ENCODE results near the gene COA8. TPM values are rescaled to one million over a fixed set of nuclear protein-coding genes. Genes with fewer than 3 reads are reported as not detected.

COA8 gene
- total and polyA plus RNA-seq, 2 donors (not counting 3 experiments of a cell fraction or from before 2014, with no cell fraction given): 19.1 to 46.4 TPM

GRCh38 chr14:103520269-103520656, 42.5 kb upstream of the COA8 start:
- no peak for DNase-seq (ENCODE audit: low read depth, low spot score)
- no peak for FAIRE-seq
- Histone ChIP-seq H3K27ac (ENCODE audit: insufficient read depth, low read depth, low read length) (no peak overlapping the region), H3K9me3 (replicated peaks; ENCODE audit: control insufficient read depth, insufficient read depth, low read length) (no peaks in the 10 kb centered on the region), H3K9ac (replicated peaks; ENCODE audit: extremely low read depth, insufficient read depth, low read length) (no peak overlapping the region), H3K4me1 (ENCODE audit: control insufficient read depth, extremely low read depth, insufficient read depth, low read length) (peaks cover 14% of the 10 kb centered on the region), H3K4me3 (replicated peaks in 1 of 3; ENCODE audit: insufficient read depth in 1 of 3, low read depth in 1 of 3, low read length in 3 of 3) (no peak overlapping the region), H3K9me1 (replicated peaks; ENCODE audit: control insufficient read depth, extremely low read depth, insufficient read depth, low read length) (no peaks in the 10 kb centered on the region), H3K27me3 (ENCODE audit: control insufficient read depth in 2 of 2, insufficient read depth in 2 of 2, low read length in 2 of 2) (peaks cover 19 to 34% of the 10 kb centered on the region in 2 experiments), H3K79me2 (ENCODE audit: control insufficient read depth, insufficient read depth, low read length) (no peaks in the 10 kb centered on the region), H2AFZ (ENCODE audit: low read depth, low read length) (no peak overlapping the region), H3K36me3 (ENCODE audit: control insufficient read depth in 2 of 2, extremely low read depth in 1 of 2, insufficient read depth in 2 of 2, low read length in 2 of 2) (no peaks in the 10 kb centered on the region), H3K4me2 (ENCODE audit: insufficient read depth, low read length) (no peak overlapping the region), H4K20me1 (replicated peaks; ENCODE audit: control insufficient read depth, extremely low read depth, insufficient read depth, low read length) (no peaks in the 10 kb centered on the region)
- no peak for TF ChIP-seq JUN (IDR thresholded peaks at IDR 0.05; ENCODE audit: borderline replicate concordance, insufficient read depth, insufficient read length, low read depth)
- TF ChIP-seq MAX (IDR thresholded peaks at IDR 0.05; ENCODE audit: insufficient read depth, insufficient read length): no peak
- no peak for TF ChIP-seq EZH2 (IDR thresholded peaks at IDR 0.05; ENCODE audit: borderline replicate concordance, low read depth, low read length, severe bottlenecking)
- no peak for TF ChIP-seq FOS (IDR thresholded peaks at IDR 0.05; ENCODE audit: borderline replicate concordance, insufficient read depth, low read length)
- no TSS peak for BruUV-seq (replicated peaks)
- intact Hi-C loops (cut with micrococcal nuclease): no loop called here
- dilution Hi-C loops (cut with MboI; ENCODE audit: extremely low pct_ligation_motif_present, low sequenced_read_pairs): no loop called here
- POLR2A ChIA-PET: no interaction called here
- CTCF ChIA-PET: interaction anchor here (1.2 to 8.0 kb wide), 2 partner anchors 21 to 27 kb away, joined by 4 to 209 read pairs; no protein-coding TSS in a partner anchor

- no peak for FAIRE-seq
- Histone ChIP-seq H2AFZ (ENCODE audit: low read depth, low read length) (peak overlapping the region; percentile 27), H3K79me2 (ENCODE audit: control insufficient read depth, insufficient read depth, low read length) (no peaks in the 10 kb centered on the region), H3K9me1 (replicated peaks; ENCODE audit: control insufficient read depth, extremely low read depth, insufficient read depth, low read length) (no peaks in the 10 kb centered on the region), H3K36me3 (ENCODE audit: control insufficient read depth in 2 of 2, extremely low read depth in 1 of 2, insufficient read depth in 2 of 2, low read length in 2 of 2) (no peaks in the 10 kb centered on the region), H3K4me2 (ENCODE audit: insufficient read depth, low read length) (peak overlapping the region; percentile 32), H3K4me1 (ENCODE audit: control insufficient read depth, extremely low read depth, insufficient read depth, low read length) (peaks cover 14% of the 10 kb centered on the region), H3K27ac (ENCODE audit: insufficient read depth, low read depth, low read length) (no peak overlapping the region), H4K20me1 (replicated peaks; ENCODE audit: control insufficient read depth, extremely low read depth, insufficient read depth, low read length) (no peaks in the 10 kb centered on the region), H3K27me3 (ENCODE audit: control insufficient read depth in 2 of 2, insufficient read depth in 2 of 2, low read length in 2 of 2) (peaks cover 19 to 34% of the 10 kb centered on the region in 2 experiments), H3K4me3 (replicated peaks in 1 of 3; ENCODE audit: insufficient read depth in 1 of 3, low read depth in 1 of 3, low read length in 3 of 3) (peak overlapping the region in 1 of 3 experiments; percentile 35), H3K9me3 (replicated peaks; ENCODE audit: control insufficient read depth, insufficient read depth, low read length) (no peaks in the 10 kb centered on the region), H3K9ac (replicated peaks; ENCODE audit: extremely low read depth, insufficient read depth, low read length) (no peak overlapping the region)
- TF ChIP-seq MAX (IDR thresholded peaks at IDR 0.05; ENCODE audit: insufficient read depth, insufficient read length) (no peak), MYC (IDR thresholded peaks at IDR 0.05; ENCODE audit: low read depth, low read length) (no peak), CTCF (IDR thresholded peaks at IDR 0.05; ENCODE audit: extremely low read depth in 1 of 2, insufficient read depth in 1 of 2, low read depth in 1 of 2, low read length in 2 of 2) (peak; percentile 36 to 70), EZH2 (IDR thresholded peaks at IDR 0.05; ENCODE audit: borderline replicate concordance, low read depth, low read length, severe bottlenecking) (peak; percentile 54), GATA2 (IDR thresholded peaks at IDR 0.05; ENCODE audit: insufficient read depth, insufficient read length, low read depth, low read length) (no peak)
- DNase-seq (ENCODE audit: low read depth, low spot score): peak; percentile 49
- no TSS peak for BruUV-seq (replicated peaks)
- dilution Hi-C loops (cut with MboI; ENCODE audit: extremely low pct_ligation_motif_present, low sequenced_read_pairs) (no loop called here), intact Hi-C loops (cut with micrococcal nuclease) (no loop called here)
- ChIA-PET CTCF (interaction anchor here (1.1 to 8.0 kb wide), 5 partner anchors 10 to 26 kb away, joined by 3 to 209 read pairs (median 4); no protein-coding TSS in a partner anchor), POLR2A (no interaction called here)
These were observed 41.9 kb upstream of the COA8 start for GRCh38 chr14:103520657-103521437.
